GM21423 (cell line): Measurements from ENCODE around the gene HRCT1.
"Not testable (repeated sequence)": the region's sequence is repeated elsewhere in the genome, so short reads cannot be mapped to it uniquely, and the experiment has no call there.

Experiments
- ATAC-seq: cut with Tn5 transposase; IDR thresholded peaks from one replicate; pipeline ENCODE4 v1.9.1; 2021; ENCODE audit warnings: mild to moderate bottlenecking, moderate library complexity; ENCODE audit not compliant: unreplicated experiment

HRCT1 gene

DNA sequence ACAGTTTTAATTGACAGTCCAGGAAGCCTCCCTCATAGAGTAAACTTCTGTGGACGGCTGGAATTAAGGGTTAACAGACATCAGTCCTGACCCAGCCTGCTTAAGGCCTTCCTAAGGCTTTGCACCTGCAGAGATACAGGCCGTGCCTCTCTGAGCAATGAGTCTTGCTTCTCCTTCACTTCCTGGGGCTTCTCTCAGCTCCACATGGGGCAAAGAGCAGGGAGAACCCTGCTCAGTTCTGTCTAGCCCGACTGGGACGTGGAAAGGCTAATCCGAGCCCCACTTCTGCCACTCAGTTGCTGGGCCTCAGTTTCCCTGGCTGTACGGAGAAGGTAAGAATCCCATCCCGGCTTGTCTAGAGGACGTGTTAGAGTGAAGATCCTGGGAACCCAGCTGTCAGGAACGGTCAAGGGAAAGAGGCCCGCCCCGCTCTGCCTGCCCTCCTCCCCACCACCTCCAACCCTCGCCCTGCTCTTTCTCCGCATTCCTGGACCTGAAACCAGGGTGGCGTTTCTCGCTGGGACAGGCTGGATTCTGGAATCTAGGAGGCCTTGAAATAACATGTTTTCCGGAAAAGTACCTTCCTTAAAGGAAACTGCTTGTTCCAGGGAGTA is 9.8 kb downstream of the HRCT1 start:
- no peak for ATAC-seq

DNA sequence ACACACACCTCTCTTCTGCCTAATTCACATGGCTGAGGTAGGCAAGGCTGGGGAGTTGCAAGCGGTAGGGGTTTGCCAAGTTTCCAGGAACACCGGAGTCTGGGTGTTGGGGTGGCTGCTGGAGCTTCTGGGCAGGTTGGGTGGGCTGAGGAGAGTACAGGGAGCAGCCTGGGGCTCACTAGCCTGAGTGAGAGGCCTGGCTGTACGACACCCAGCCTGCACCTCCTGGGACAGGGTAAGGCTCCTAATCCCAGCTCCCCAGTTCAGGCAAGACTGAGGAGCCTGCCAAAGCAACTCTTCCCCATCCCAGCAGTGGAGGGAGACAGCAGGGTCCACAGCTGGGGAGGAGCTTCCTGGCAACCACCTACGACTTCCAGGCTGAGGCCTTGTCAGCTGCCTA is 11.3 kb downstream of the HRCT1 start:
- ATAC-seq, result no peak

DNA sequence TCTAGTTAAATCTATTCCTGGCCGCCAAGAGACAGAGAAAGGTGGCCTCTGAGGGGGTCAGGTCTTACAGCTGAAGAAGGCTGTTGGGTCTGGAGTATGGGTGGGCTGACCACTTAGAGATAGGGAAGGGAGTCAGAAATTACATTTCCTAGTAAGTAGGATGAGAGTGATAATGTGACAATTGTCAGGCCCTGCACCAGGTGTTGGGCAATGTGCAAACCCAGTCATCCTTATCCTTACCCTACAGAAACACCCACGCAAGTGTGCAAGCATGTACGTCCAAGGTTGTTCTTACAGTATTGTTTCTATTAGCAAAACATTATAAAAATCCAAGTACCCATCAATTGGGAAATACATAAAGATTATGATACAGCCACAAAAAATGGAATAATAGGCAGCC is 12.8 kb downstream of the HRCT1 start:
- ATAC-seq, result no peak

DNA sequence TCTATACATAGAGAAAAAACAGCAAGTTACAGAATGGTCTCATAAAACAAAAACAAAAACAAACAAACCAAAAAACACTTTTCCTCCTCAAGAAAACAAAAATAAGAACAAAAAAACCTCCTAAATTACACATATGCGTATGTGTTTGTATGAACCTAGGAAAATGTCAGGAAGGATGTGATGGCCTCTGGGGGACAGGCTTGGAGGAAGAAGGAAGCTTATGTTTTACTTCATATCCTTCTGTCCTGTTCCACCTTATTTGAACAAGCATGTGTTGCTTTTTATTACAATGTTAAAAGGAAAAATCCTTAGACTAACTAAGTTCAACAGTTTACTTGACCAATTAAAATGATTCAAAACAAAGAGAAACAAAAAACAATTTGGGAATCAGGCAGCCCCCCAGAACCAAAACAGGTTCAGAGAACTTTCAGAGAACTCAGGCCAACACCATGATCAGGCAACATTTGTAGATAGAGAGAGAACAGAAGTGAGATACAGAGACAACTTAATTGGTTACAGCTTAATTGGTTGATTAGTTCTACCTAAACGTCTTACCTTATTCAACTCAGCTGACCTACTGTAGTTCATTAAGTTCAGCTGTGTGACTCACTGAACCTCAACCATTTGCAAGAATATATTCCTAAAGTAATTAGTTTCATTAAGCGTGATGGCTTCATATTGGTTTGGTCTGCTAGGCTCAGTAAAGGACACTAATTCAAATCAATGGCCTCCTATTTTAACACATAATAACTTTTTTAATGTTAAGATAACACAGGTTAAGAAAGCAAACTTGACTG is 13.4 kb downstream of the HRCT1 start:
- ATAC-seq, result no peak

DNA sequence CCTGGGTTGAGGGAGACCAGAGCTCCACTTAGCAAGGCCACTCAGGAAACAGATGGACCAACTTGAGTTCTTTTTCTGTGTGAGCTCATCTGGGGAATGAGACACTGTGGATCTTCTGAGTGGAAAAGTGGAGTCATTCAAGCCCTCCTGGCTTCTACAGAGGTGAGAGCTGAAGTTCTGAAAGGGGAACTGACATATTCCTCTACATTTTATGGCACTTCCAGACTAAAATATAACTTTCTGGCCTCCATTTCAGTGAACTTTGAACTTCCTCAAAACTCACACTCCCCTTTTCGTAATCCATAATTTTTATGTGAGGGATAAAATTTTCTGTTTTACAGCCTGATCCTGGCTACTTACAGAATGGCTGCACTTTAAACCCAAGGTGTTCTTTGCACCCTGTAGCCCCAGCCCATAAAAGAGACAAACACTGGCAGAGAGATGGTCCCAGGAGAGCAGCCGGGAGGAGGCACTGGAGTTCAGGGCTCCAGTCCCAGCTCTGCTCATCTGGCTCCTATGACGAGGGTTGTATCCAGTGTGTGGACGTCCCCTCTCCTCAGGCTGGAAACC is 14.1 kb downstream of the HRCT1 start:
- ATAC-seq, result no peak

DNA sequence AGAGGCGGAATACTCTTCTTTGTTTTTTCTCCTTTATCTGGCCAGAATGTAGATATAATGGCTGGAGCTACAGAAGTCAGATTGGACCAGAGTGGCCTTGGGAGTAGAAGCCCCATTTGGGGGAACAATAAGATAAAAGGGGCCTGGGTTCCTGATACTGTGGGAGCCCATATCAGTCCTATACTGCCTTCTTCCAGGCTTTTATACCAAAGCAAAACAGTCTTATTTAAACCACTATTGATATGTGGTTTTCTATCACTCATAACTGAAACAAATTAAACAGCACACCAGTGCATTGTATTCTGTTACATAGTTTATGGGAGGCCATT is 17.6 kb downstream of the HRCT1 start:
- no peak for ATAC-seq

DNA sequence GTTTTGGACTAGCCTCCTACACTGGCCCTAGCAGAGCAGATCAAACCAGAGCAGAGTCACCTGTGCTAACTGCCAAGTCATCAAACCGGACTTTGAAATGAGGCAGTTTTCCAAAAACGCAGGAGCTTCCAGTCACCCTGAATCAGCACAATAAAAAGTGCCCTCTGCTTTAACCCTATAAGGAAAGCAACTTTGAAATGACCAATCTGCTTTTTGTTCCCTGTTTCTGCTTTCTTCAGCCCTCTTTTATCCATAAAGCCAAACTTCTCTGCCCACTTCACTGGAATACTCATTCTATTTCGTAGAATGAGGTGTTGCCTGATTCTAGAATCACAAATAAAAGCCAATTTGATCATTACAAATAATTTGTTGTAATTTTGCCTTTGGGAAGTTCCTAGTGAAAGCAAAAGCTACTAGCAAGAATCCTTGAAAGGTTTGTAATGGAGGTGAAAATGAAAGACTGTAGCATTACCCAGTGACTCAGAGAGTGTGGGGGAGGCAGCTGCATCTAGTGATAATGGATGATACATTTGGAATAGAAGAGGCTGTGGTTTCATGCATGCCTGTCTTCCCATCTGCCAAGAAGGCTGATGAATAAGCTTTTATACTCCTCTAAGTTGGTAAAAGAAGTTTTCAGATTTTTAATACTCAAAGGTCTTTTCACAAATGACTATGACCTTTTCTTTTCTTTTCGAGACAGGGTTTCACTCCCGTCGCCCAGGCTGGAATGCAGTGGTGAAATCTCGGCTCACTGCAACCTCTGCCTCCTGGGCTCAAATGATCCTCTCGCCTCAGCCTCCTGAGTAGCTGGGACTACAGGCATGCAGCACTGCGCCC is 18.1 kb downstream of the HRCT1 start:
- ATAC-seq, result no peak

DNA sequence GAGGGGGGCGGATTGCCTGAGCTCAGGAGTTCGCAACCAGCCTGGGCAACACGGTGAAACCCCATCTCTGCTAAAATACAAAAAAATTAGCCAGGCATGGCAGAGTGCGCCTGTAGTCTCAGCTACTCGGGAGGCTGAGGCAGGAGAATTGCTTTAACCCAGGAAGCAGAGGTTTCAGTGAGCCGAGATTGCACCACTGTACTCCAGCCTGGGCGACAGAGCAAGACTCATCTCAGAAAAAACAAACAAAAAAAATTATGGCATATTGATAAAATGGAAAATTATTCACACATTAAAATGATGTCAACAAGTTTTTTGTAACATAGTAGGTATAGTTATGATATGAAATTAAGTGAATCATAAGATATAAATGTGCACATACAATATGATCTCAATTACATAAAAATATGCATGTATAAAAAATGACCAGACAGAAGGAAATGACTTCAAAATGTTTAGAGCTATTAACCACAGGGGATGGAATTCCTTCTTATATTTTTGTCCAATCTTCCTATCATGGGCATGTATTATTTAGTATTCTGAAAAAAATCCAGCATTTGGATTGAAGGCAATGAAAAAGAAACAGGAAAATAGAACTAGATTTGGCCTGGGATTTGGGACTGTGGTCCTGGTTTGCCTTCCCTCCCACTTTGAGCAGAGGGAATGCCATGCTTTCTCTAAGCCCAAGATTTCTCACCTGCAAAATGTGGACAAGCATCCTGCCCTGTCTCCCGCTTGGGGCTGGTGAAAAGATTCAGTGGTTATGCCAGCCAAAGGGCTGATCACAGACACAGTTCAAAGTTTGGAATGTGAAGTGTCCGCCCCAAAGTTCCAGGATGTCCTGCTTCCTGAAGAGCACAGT is 22.8 kb downstream of the HRCT1 start:
- ATAC-seq, result no peak

DNA sequence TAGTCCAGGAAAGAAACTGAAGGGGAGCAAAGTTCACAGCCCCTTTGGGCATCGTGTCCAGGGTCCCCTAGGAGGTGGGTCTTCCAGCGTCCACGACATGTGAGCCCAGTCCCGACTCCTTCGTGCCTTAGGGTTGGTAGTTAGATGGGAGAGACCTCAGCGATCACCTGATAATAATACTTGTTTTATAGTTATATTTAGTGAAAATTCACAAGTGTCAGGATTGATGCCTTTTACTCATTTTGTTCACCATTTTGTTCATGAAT is 23.4 kb downstream of the HRCT1 start:
- ATAC-seq, result no peak

DNA sequence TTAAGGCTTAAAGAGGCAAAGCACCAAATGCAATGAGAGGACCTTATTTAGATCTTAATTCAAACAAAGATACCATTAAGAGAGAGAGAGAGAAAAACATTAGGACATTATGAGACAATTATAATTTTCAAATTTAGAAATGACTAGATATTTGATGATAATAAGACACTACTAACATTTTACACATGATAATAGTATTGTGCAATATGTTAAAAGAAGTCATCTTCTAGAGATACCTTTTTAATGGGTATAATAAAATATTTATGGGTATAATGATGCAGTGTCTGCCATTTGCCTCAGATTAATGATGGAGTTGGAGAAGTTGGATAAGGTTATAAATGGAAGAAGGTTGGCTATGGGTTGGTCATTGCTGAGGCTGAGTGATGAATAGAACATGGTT is 24.5 kb downstream of the HRCT1 start:
- no peak for ATAC-seq

DNA sequence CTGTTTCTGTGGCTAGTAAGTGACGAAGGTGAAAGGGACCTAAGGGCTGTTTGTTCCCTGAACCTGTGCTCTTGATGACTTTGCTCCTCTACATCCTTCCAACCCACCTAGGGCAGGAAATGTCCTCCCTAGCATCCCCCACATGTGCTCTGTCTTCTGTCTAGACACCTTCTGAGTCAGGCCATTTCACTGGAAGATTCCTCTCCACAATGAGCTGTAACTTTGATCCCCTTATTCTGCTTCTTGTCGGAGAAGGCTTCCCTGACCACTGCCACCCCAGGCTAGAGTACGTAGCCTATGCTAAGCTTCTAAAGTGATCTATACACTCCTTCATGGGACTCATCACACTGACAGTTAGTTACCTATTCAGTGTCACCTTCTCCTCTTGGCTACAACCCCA is 25.0 kb downstream of the HRCT1 start:
- no peak for ATAC-seq

DNA sequence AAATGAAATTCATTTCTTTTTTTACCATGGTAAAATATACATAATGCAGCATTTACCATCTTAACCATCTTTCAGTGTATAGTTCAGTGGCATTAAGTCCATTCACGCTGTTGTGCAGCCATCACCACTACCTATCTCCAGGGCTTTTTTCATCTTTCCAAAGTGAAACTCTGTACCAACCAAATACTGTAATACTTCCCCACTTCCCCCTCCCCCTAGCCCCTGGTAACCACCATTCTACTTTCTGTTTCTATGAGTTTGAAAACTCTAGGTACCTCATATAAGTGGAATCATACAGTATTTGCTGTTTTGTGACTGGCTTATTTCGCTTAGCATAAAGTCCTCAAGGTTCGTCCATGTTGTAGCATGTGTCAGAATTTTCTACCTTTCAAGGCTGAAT is 26.7 kb downstream of the HRCT1 start:
- no peak for ATAC-seq

DNA sequence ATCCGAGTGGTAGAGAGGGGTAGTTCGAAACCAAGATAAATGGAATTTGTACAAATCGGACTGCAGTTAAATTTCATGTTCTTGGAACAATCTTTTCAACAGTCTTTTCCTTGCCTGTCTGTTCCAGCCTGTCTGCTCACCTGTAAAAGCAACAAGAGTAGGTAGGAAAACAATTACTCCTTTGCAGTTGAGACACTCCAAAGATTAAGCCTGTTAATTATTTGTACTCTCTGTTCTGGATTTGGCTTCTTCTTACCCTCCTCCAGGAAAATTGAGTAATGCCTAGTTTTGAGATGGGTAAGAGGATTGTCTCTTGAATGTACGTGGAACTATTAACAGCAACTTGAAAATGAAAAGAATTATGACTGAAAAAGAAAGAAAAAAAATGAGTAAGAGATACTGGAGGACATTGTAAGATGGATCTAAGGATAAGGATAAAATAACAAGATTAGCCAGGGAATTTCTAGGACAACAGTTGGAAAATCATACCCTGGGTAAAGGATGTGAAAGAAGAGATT is 27.6 kb downstream of the HRCT1 start:
- no peak for ATAC-seq

DNA sequence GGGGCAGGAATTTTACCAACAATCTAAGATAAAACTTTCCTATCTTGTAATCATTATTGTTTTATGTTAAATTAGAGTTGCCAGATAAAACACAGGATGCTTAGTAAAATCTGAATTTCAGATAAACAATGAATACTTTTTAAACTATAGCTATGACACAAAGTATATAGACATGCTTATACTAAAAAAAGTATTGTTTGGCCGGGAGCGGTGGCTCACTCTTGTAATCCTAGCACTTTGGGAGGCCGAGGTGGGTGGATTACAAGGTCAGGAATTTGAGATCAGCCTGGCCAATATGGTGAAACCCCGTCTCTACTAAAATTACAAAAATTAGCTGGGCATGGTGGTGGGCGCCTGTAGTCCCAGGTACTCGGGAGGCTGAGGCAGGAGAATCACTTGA is 28.1 kb downstream of the HRCT1 start:
- not testable (repeated sequence) for ATAC-seq

DNA sequence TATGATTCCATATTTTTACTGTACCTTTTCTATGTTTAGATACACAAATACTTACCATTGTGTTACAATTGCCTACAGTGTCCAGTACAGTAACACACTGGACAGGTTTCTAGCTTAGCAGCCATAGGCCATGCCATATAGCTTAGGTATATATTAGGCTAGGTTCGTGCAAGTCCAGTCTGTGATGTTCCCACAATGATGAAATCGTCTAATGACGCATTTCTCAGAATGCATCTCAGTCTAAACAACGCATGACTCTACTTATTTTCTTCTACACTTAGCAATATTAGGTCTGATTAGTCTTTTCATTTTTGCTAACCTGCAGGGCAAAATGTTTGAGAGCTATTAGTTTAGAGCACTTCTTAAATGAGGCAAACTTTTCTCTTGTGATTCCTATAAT is 29.3 kb downstream of the HRCT1 start:
- ATAC-seq, result no peak

DNA sequence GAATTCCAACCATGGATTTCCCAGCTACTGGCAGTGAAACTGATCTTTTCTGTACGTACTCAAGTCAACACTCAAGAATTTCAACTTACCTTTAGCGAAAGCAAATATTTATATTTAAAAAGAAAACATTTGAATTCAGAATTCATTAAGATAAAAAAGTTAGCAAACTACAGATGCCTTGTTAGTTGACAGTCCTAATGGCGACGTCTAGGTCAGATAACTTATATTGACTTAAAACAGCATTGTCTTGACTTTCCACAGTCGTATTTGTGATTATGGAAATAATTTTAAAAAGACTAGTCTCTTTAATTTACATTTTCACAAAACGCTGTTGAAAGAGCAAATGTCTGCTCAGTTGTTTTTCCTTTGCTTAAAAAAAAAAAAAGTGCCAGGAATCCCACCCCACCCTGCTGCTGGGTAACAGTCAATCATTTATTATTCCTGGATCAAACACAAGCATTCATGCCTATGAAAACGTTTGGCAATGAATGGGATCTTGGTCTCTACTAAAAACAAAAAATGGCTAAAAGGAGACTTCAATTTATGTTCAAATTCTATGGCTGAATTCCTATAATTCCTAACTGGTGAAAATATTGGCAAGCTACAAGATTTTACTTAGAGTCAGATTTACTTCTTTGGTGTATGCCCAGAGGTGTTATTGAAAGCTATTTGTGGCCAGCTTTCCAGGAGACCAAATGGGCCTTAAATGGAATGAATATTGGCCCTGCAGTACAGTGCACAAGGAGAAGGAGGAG is 29.9 kb downstream of the HRCT1 start:
- no peak for ATAC-seq

DNA sequence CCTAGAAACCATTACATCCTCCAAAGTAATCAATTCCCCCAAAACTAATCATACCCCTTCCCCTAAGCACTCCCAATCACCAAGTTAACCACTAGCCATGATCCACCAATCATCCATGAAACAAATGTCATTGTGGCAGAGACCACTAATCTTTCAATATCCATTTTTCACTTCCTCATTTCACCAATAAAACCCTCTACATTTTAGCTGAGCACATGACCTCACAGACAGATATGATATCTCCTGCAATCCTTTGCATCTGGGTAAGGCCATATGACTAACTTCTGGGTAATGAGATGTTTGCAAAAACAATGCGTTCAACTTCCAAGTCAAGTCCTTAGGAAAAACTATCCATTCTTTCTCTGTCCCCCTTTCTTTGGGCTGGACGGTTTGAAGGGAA is 31.2 kb downstream of the HRCT1 start:
- no peak for ATAC-seq

DNA sequence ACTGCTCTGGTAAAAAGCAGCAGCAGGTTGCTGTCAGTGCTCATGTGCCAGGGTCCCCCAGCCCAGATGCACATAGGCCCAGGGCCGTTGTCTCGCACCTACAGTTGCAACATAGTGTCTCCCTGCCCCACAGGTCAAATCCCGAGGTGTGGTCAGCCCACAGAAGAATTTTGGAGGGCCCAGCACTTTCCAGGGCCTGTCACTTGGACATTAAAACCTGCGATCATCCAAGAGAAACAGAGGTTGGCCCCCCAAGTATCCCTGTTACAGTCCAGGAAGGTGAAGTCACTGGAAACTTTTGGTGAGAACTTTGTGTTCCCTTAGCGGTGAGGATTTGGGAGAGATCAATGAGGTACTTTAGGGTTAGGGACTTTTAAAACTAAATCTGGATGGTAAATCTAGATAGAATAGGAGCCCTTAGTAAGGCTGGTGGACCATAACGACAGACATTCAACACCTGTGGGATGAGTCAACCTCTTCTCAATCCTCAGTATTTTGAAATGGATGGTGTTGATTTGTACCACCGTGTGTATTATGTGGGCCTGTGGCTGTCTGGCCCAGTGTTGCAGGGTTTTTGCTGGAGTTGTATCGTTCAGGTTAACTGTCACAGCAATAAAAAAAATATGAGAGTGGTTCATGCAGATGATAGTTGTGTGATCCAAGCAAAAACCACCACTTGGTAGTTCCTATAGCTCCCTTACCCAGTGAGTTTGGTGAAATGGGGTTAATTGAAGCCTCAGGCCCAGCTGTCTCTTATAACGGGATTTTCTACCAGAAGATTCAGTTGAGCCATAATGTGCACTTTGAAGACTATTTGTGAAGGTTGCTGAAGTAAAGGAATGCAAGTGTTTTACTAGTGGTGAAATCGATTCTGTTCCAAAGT is 32.7 kb downstream of the HRCT1 start:
- ATAC-seq, result no peak

DNA sequence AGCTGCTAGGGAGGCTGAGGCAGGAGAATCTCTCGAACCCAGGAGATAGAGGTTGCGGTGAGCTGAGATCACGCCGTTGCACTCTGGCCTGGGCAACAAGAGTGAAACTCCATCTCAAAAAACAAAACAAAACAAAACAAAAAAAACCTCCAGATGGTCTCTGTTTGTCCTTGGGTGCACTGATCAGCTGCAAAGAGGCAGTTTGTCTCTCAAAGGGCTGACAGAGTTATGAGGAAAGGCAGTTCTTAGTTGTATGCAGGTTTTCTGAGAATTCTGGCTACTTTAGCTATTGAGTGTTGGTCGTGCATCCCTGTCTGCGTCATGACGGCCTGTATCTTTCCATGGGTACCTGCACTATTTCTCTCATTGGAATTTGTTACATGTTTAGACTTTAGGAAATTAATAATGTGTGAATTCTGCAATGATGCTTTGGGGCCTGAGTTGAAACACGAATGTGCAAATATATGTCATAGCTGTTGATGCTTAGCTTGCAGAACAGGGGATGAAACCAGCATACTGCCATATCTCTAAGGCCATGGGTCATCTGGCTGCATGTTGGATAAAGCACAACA is 33.8 kb downstream of the HRCT1 start:
- no peak for ATAC-seq
